Dendritic cell treated with granulocyte-macrophage colony-stimulating factor and Interleukin-4, amounts not matched to agents 40 ng/mL and 50 ng/mL, for 4 days (primary cell): Measurements from ENCODE around the gene SLC43A2.

ENCODE experiments used
- H3K27ac Mint-ChIP-seq: one replicate; pipeline ENCODE4 v1.8.0; 2022; ENCODE audit warnings: mild to moderate bottlenecking, mixed read lengths
- H3K27me3 Mint-ChIP-seq: one replicate; pipeline ENCODE4 v1.8.0; 2022; ENCODE audit warnings: mild to moderate bottlenecking, mixed read lengths
- H3K36me3 Mint-ChIP-seq: one replicate; pipeline ENCODE4 v1.8.0; 2022; ENCODE audit warnings: low read depth, mixed read lengths
- H3K4me1 Mint-ChIP-seq: one replicate; pipeline ENCODE4 v1.8.0; 2022; ENCODE audit warnings: low read depth, mixed read lengths
- H3K4me3 Mint-ChIP-seq: one replicate; pipeline ENCODE4 v1.8.0; 2022; ENCODE audit warnings: mild to moderate bottlenecking, moderate library complexity, mixed read lengths
- H3K9me3 Mint-ChIP-seq: one replicate; pipeline ENCODE4 v1.8.0; 2022; ENCODE audit warnings: mixed read lengths
- intact Hi-C: fragments of 100-400 bp; cut with micrococcal nuclease; formaldehyde crosslinking; loops from one replicate; pipeline ENCODE4 v1.15.0; 2022

SLC43A2 gene

DNA sequence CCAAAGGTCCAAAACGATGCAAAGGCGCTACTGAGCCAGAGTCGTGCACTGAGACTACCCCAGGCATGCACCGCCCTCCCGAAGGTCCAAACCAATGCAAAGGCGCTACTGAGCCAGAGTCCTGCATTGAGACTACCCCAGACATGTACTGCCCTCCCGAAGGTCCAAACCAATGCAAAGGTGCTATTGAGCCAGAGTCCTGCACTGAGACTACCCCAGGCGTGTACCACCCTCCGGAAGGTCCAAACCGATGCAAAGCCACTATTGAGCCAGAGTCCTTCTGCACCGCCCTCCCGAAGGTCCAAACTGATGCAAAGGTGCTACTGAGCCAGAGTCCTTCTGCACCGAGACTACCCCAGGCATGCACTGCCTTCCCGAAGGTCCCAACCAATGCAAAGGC is 27.1 kb downstream of the SLC43A2 start:
- Mint-ChIP-seq H3K4me3 (no peak overlapping the region), H3K27ac (no peak overlapping the region), H3K9me3 (no peaks in the 10 kb centered on the region), H3K27me3 (no peaks in the 10 kb centered on the region), H3K4me1 (peaks cover 56% of the 10 kb centered on the region), H3K36me3 (peaks cover 100% of the 10 kb centered on the region)
- intact Hi-C loops: no loop called here

- peaks cover 100% of the 10 kb centered on the region for H3K36me3 Mint-ChIP-seq
- H3K4me1 Mint-ChIP-seq: peaks cover 38% of the 10 kb centered on the region
- no peak overlapping the region for H3K4me3 Mint-ChIP-seq
- H3K27me3 Mint-ChIP-seq: no peaks in the 10 kb centered on the region
- H3K9me3 Mint-ChIP-seq: no peaks in the 10 kb centered on the region
- intact Hi-C loops: no loop called here
- H3K27ac Mint-ChIP-seq: no peak overlapping the region
Measured at GRCh38 chr17:1598399-1599095, 30.1 kb downstream of the SLC43A2 start.

- no peak overlapping the region for H3K27ac Mint-ChIP-seq
- no peaks in the 10 kb centered on the region for H3K9me3 Mint-ChIP-seq
- H3K27me3 Mint-ChIP-seq: no peaks in the 10 kb centered on the region
- H3K36me3 Mint-ChIP-seq: peaks cover 100% of the 10 kb centered on the region
- peaks cover 39% of the 10 kb centered on the region for H3K4me1 Mint-ChIP-seq
- intact Hi-C loops: no loop called here
- H3K4me3 Mint-ChIP-seq: no peak overlapping the region
Measured at GRCh38 chr17:1597861-1598342, 30.7 kb downstream of the SLC43A2 start.

GRCh38 chr17:1593630-1593931 is 35.1 kb downstream of the SLC43A2 start:
- intact Hi-C loops: loop anchor here (5.0 kb wide), 1 partner anchor 34 kb away; the partner anchor contains the start of gene SLC43A2
- Mint-ChIP-seq H3K4me3 (no peak overlapping the region), H3K27ac (no peak overlapping the region), H3K9me3 (no peaks in the 10 kb centered on the region), H3K4me1 (peaks cover 67% of the 10 kb centered on the region), H3K27me3 (no peaks in the 10 kb centered on the region), H3K36me3 (peaks cover 98% of the 10 kb centered on the region)

DNA sequence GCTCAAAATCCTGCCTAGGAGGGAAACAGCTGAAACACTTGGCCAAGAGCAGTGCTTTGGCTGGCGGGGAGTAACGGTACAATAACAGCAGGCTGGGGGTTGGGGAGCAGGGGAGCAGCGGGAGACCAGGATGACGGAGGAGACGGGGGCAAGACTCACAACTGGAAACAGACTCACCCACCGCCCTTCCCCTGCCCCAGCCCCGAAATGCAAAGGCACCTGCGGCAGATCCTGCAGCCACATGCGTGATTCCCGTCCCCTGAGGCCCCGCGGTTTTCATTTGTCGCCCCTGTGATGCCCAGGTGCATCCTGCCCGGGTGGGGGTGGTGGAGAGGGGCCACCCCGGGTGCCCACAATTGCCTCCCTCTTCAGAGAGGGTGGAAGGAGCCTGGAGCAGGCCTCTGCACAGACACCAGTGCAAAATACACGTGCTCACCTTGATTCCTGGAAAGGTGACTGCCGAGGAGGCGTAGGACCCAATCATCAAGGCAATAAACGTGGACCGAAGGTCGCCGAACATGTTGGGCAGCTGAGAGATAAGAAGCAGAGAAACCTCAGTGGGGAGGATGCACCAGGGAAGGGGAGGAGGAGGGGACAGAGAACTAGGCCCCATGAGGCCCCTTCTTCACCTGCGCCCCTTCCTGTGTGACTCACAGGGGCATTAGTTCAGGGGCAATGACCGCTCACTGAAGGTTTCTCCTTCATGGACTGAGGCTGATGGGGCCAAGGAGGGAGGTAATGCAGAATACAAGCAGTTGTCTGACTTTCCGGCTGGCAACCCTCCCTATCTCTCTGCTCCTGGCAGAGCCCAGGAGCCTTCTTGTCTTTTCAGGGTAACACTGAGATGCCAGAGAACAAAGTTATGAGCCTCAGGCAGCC is 35.6 kb downstream of the SLC43A2 start:
- Mint-ChIP-seq H3K9me3 (no peaks in the 10 kb centered on the region), H3K27ac (peak overlapping the region; percentile 46)

GRCh38 chr17:1591474-1592090 is 37.1 kb downstream of the SLC43A2 start:
- Mint-ChIP-seq H3K36me3 (peaks cover 98% of the 10 kb centered on the region), H3K9me3 (no peaks in the 10 kb centered on the region), H3K27ac (no peak overlapping the region), H3K27me3 (no peaks in the 10 kb centered on the region), H3K4me1 (peaks cover 76% of the 10 kb centered on the region), H3K4me3 (no peak overlapping the region)
- intact Hi-C loops: loop anchor here (5.0 kb wide), 1 partner anchor 36 kb away; the partner anchor contains the start of gene SLC43A2

More for the DNA sequence above, 35.6 kb downstream of the SLC43A2 start:
- H3K4me3 Mint-ChIP-seq: no peak overlapping the region
- H3K36me3 Mint-ChIP-seq: peaks cover 98% of the 10 kb centered on the region
- peaks cover 67% of the 10 kb centered on the region for H3K4me1 Mint-ChIP-seq
- H3K27me3 Mint-ChIP-seq: no peaks in the 10 kb centered on the region
- intact Hi-C loops: loop anchor here (5.0 kb wide), 1 partner anchor 34 kb away; the partner anchor contains the start of gene SLC43A2

DNA sequence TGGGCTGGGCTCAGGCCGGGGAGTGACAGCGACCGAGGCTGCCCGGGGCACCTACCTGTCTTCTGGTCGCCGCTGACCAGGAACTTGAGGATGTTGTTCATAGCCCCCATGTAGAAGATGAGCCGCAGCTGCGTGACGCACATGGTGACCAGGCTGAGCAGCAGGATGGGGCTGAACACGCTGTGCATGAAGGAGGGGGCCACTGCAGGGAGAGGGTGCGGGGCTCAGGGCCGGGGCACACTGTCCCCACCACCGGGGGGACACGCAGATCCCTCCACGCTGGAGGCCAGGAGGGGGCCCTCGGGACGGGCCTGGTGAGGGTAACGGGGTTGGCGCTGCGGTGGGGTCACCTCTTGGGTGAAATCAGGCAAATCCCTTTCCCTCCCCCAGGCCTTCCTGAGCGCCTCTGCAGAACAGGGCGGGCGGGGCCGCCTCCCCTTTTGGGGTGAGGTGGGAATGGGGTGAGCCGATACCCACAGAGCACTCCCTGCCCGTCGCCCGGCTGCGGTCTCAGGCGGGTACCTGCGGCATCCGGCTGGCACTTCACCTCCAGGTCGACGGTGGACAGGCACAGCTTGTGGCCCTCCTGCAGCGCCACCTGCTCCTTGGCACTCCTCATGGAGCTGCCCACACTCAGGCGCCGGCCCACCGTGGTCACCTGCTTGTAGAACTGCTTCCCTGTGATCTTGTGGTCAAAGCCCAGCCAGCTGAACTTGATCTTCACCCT is 37.7 kb downstream of the SLC43A2 start:
- Mint-ChIP-seq H3K27me3 (no peaks in the 10 kb centered on the region), H3K36me3 (peaks cover 98% of the 10 kb centered on the region), H3K4me3 (peak overlapping the region; percentile 26), H3K27ac (peak overlapping the region; percentile 84), H3K4me1 (peaks cover 77% of the 10 kb centered on the region), H3K9me3 (no peaks in the 10 kb centered on the region)
- intact Hi-C loops: loop anchor here (5.0 kb wide), 1 partner anchor 36 kb away; the partner anchor contains the start of gene SLC43A2

- H3K4me1 Mint-ChIP-seq: peaks cover 79% of the 10 kb centered on the region
- intact Hi-C loops: loop anchor here (5.0 kb wide), 1 partner anchor 37 kb away; the partner anchor contains the start of gene SLC43A2
- no peaks in the 10 kb centered on the region for H3K9me3 Mint-ChIP-seq
- H3K27me3 Mint-ChIP-seq: no peaks in the 10 kb centered on the region
- H3K27ac Mint-ChIP-seq: peak overlapping the region; percentile 84
- H3K4me3 Mint-ChIP-seq: peak overlapping the region; percentile 26
- peaks cover 98% of the 10 kb centered on the region for H3K36me3 Mint-ChIP-seq
Measured at GRCh38 chr17:1590029-1590746, 38.4 kb downstream of the SLC43A2 start.

GRCh38 chr17:1588821-1589585 is 39.6 kb downstream of the SLC43A2 start:
- peak overlapping the region; percentile 84 for H3K27ac Mint-ChIP-seq
- no peaks in the 10 kb centered on the region for H3K9me3 Mint-ChIP-seq
- peak overlapping the region; percentile 17 for H3K4me3 Mint-ChIP-seq
- peaks cover 83% of the 10 kb centered on the region for H3K4me1 Mint-ChIP-seq
- intact Hi-C loops: no loop called here
- H3K27me3 Mint-ChIP-seq: no peaks in the 10 kb centered on the region
- peaks cover 98% of the 10 kb centered on the region for H3K36me3 Mint-ChIP-seq

DNA sequence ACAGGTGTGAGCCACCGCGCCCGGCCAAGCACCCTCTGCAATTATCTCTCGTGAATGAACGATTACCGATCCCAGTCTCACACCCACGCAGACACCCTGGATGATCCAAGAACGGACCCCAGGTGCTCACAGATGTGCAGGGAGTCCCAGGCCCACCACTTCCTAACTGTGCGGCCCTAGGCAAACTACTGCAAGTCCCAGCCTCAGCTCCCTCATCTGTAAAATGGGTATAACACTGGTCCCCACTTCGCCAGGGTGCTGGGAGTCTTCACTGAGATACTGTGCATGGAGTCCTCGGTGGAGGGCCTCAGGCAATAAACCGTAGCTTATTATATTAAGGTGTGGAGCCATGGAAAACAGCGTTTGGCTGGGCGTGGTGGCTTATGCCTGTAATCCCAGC is 44.5 kb downstream of the SLC43A2 start:
- H3K36me3 Mint-ChIP-seq: peaks cover 98% of the 10 kb centered on the region
- H3K4me3 Mint-ChIP-seq: no peak overlapping the region
- intact Hi-C loops: no loop called here
- H3K4me1 Mint-ChIP-seq: peaks cover 73% of the 10 kb centered on the region
- H3K27me3 Mint-ChIP-seq: no peaks in the 10 kb centered on the region
- H3K9me3 Mint-ChIP-seq: no peaks in the 10 kb centered on the region
- H3K27ac Mint-ChIP-seq: peak overlapping the region; percentile 82

GRCh38 chr17:1583556-1583955 is 45.1 kb downstream of the SLC43A2 start:
- peaks cover 92% of the 10 kb centered on the region for H3K36me3 Mint-ChIP-seq

GRCh38 chr17:1582374-1582773 is 46.3 kb downstream of the SLC43A2 start:
- Mint-ChIP-seq H3K27ac (peak overlapping the region; percentile 75), H3K27me3 (no peaks in the 10 kb centered on the region)
- intact Hi-C loops: no loop called here

More at GRCh38 chr17:1583556-1583955, 45.1 kb downstream of the SLC43A2 start:
- no peaks in the 10 kb centered on the region for H3K27me3 Mint-ChIP-seq
- intact Hi-C loops: no loop called here
- H3K4me3 Mint-ChIP-seq: no peak overlapping the region
- H3K27ac Mint-ChIP-seq: peak overlapping the region; percentile 82
- peaks cover 66% of the 10 kb centered on the region for H3K4me1 Mint-ChIP-seq
- no peaks in the 10 kb centered on the region for H3K9me3 Mint-ChIP-seq

More at GRCh38 chr17:1582374-1582773, 46.3 kb downstream of the SLC43A2 start:
- Mint-ChIP-seq H3K9me3 (no peaks in the 10 kb centered on the region), H3K36me3 (peaks cover 91% of the 10 kb centered on the region), H3K4me3 (no peak overlapping the region), H3K4me1 (peaks cover 66% of the 10 kb centered on the region)
